ENCODE measurements around the gene ADARB2. TPM values are rescaled to one million over a fixed set of nuclear protein-coding genes. Genes with fewer than 3 reads are reported as not detected.
A peak's percentile ranks its signal among the peaks of the same experiment; 100 is the strongest.
"Not testable (repeated sequence)": the region's sequence is repeated elsewhere in the genome, so short reads cannot be mapped to it uniquely, and the experiment has no call there.

The ADARB2 gene
- total RNA-seq, 1 experiment from 2014 or later: not detected

DNA sequence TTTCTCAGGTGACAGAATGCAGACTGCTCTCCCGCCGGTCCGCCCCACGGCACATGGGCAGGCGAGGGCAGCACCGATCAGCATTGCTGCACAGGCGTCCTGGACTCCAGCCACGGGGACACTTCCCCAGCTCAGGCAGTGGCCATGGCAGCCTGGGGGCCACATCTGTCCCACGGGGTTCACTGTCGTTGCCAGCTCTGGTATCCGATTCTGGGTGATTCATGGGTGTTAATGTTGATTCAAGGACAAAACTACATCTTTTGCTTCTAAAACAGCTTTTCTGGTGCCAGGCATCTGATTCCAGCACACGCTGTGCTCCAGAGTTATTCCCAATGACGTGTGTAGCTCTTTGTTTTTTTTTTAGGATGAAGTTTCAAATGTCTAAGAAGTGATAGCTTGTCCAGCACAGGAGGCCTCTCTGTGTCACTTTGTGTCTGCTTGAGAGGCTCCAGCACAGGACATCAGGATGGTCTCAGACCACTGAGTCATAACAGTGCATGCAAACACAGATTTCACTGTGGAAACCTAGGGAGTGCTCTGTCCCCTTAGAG lies 463.1 kb downstream of the ADARB2 start:
- no peak for DNase-seq (ENCODE audit: low read depth)

DNA sequence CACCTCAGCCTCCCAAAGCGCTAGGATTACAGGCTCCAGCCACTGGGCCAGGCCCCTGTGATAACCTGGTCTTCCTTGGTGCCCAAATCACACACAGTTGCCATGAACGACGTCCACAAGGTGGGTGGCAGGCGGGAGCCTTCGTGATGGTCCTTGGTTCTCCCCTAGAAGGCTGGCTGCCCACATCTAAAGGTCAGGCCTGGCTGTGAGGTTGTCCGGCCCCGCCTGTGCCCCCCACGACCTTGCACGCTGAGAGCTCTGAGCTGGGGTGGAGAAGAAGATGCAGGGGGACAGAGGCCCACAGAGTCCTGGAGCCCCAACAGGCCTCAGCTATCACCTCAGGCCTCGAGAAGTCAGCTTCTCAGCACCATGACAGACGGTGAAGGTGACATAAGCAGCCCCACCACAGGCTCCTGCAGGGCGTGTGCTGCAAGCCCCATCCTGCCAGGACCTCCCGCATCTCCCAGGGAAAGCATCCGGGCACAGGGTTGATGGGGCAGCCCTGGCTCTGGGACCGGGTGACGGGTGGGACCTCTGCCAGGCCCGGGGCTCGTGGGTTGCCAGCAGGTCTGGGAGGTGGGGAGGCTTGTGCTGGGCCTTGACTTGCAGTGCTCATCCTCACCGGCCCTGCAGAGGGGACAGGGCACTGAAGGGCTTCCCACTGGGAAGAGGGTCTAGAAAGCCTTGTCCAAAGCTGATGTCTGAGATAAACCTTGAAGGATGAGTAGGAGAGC lies 463.8 kb downstream of the ADARB2 start:
- no peak for DNase-seq (ENCODE audit: low read depth)

DNA sequence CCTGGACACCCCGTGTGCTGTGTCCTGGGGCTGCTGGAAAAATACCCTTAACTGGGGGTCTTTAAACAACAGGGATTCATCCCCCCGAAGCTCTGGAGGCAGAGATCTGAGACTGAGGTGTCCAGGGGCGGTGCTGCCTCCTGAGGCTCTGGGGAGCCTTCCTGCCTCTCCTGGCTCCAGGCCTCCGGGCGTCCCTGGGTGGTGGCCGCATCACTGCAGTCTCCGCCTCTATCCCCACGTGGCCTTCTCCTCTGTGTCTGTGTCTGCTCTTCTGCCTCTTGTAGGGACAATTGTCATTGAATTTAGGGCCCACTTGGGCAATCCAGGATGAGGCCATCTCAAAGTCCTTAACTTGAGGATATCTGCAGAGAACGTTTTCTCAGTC lies 464.6 kb downstream of the ADARB2 start:
- no peak for DNase-seq (ENCODE audit: low read depth)

DNA sequence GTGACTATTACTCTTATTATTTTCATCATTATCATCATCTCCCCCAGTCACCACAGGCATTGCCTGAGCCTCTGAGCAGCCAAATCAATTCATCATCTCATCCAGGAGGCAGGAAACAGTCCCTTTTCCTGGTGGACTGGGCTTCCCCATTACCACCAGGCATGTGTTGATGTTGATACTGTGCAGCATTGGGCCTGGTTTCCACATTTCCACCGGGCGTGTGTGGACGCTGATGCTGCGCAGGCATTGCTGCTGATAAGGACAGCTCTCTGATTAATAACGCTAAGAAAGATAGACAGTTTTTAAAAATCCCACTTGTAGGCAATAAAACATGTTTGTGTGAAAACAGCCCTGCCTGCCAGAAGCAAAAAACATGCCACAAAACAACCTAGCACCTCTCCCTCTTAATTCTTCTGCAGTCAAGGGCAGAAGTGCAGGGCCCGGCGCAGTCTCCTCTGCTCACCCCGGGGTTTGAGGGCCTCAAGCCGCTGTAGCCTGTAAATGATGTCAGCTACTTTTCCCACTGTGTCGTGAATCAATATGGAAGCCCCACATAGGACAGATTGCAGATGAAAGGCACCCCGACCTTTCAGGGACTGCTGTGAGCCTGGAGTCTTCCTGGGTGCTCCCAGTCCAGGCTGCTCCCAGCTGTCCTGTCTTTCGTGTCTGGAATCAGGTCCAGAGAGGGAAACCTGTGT lies 465.1 kb downstream of the ADARB2 start:
- no peak for DNase-seq (ENCODE audit: low read depth)

DNA sequence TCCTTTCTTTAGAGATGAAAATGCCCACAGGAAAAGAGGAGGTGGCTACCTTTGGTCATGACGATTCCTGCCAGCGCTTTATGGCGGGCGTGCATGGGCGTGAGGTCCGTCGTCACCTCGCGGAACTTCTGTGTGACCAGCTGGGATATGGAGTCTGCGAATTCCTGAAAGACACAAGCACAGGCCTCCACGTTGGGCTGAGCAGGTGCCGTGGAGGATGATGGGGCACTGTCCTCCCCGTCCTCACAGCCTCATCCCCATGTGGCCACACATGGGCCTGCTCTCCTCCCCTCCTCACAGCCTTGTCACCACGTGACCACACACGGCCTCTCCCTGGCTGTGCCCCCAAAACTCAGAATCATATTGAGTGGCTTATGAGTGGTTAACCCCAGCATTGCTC lies 466.4 kb downstream of the ADARB2 start:
- DNase-seq (ENCODE audit: low read depth): no peak

DNA sequence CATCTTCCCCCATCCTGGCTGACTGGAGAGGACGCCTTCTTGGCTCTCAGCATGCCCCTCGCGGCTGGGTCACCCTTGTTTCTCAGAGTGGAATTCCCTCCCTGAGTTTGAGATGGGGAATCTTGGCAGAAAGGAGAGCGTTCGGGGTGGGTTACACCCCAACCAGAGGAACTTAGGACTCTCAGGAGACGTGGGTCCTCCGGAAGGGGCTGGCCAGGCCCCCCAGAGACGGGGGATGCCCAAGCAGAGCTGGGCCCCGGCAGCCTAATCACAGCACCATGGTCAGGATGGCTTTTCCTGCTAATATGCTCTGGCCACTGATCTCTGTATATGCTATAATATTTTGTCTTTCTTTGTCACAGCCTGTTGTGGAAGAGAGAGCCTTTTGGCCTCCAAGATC lies 466.8 kb downstream of the ADARB2 start:
- DNase-seq (ENCODE audit: low read depth): no peak

DNA sequence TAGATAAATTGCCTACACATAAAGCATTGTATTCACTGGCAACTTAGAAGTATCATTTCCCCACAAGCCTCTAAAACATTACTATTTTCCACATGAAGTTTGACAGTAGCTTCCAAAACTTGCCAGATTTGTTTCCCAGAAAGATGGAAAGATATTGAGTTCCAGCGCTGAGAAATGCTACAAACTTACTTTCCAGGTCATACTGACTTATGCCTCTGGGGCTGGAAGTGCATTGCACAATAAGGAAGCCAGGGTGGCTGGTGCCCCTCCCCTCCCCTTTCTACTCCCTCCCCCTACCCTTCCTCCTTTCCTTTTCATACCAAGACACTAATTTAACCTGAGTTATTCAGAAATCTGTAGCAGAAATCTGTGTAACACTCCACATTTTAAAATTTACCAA lies 468.5 kb downstream of the ADARB2 start:
- no peak for DNase-seq (ENCODE audit: low read depth)

DNA sequence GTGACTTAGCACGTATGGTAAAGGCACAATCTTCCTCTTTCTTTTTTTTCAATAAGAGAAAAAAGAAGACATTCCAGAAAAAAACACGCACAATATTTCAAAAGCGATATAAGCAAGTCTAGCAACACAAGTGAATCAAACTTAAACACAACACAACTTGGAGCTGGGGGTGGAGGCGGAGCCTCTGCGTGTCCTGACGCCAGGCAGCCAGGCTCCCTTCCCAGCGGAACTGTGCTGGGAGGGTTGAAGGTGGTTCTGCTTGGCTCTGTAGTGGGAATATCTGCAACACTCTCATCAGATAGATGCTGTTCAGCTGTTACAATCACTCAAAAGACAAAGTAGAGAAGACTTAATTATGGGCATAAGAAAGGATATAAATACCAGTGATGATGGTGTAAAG lies 469.8 kb downstream of the ADARB2 start:
- no peak for DNase-seq (ENCODE audit: low read depth)

DNA sequence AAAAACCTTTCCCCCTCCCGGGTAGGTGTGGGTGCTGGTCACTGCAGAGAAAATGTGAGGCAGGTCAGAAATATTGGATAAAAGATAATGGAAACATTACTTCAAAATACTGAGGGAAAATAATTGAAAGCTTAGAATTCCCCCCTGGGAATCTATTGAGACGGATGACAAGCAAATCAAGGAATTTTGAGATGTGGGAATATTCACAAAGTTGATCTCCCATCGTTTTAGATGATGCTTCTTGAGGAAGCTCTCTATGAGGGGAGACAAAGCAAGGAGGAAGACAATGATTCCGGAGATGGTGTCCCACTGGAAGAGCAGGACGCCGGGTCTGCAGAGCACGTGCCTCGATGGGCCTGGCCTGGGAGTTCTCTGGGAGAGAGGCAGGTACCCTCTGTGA lies 470.2 kb downstream of the ADARB2 start:
- no peak for DNase-seq (ENCODE audit: low read depth)

DNA sequence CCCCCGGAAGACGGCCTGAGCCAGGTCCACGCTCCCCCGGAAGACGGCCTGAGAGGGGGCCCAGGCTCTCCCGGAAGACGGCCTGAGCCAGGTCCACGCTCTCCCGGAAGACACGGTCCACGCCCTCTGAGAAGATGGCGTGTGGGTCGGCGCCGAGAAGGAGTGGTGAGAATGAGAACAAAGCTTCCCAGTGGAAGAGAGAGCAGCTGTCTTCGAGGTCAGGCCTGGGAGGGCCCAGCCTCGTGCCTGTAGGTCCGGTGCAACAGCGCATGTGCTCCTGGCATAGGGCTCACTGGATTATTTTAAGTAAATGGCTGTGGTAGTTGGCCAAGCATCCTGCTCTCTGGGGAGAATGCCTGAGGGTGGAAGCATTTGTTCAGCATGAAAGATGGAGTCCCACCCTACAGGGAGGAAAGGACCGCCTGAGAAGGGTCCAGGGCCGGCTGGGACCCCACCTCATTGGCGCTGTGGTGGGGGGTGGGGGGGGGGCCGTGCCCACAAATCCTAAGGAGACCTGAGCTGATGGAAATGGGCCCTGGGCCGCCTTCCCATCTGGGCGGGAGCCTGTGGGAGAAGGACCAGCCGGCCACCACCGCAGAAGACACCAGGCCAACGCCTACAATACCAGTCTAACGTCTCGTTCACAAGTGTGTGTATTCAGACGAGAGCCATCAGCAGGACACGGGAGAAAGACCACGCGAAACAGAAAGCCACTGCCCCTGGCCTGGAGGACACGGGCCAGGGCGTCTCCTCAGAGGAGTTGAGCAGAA lies 471.1 kb downstream of the ADARB2 start:
- no peak for DNase-seq (ENCODE audit: low read depth)

DNA sequence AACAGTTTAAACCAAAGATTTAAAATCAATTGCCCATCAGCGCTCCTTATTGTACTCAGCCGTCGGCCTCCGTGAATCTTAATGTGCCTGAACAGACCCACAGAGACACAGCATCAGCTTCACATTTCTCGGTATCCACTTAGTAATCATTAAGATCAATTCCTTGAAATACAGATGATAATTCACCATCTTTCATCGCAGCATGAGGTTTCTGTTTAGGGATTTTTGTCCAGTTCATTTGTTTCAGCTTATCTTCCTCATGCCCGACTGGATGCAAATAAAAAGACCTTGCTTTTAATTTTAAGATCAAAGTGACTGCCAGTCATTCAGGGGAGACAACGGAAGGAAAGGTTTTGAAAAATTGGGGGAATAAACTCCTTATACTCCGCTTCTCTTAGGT lies 473.3 kb downstream of the ADARB2 start:
- no peak for DNase-seq (ENCODE audit: low read depth)

DNA sequence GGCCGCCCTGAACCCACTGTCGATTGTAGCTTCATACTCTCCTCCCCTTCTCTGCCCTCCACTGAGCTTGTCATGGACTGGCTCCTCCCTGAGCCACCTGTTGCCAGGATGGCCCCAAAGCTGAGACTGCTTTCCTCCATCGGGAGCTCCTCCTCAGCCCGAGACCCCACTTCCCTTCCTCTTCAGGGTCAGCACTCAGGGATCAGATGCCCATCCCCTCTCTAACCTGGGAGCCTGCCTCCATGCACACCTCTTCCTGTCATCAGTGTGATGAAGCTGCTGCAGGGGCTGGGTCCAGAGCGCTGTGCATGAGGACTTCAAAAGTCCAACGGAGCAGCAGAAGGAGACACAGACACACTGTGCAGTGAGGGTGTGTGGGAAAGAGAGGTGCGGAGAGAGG lies 480.1 kb downstream of the ADARB2 start:
- no peak for DNase-seq (ENCODE audit: low read depth)

DNA sequence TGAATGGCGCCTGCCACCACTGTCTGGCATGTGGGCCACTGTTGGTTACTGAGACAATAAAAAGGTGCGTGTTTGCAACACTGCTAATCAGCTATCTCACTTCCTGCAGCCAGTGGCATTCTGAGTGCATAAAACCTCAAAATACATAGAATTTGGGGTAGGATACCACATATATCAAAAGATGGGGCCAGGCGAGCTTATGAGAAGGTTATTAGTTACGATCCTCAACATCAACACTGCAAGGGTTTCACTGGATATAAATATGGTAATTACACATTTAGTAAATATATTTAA lies 480.9 kb downstream of the ADARB2 start:
- DNase-seq (ENCODE audit: low read depth): no peak

DNA sequence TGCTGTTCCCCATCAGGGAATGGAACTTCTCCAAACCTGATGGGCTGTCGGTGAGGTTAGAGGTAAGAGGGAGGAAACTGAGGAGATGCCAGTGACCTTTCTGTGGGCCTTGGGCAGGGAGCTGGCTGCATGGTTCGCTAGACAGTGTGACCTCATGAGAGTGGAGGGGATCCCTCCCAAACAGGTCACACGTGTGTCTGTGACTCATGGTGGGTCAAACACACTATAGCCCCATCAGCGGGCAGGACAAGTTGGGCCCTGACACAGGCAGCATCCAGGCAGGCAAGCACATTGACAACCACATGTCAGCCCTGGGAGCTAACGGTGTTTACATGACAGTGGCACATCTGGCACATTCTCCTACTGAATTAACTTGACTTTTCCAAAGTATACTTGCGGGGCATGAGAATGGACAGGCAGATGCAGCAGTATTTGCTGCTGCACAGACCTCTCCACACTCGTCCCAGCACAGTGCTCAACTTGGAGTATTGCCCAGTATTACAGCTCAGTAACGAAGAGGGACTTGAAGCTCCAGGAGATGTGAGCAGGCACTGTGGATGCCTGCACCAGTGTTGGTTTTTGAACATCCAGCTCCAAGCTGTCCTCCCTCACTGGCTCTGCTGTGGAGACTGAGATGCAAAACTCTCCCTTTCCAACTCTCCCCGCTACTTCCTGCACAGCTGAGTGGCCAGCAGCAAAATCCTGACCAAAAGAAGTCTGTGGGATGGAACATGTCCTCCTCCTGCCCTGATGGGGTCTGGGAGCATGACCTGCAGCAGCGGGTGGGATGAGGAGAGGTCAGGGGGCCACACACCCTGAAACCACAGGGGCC lies 481.5 kb downstream of the ADARB2 start:
- no peak for DNase-seq (ENCODE audit: low read depth)

DNA sequence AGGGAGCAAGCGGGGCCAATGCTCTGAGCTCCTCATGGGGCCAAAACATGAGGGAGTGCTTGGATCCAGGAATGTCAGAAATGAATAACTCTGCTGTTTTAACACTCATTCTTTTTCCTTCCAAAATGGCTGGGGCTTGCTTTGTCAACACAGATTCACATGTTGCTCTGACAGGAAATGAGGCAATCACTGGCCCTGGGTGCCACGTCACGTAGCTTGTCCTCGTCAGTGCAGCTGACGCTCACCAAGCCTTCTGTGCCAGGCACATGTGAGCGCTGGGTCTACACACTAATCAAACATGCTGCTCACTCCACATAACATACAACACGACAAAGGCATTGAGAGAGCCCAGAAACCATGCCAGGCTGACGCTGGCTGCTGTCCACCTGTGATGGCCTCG lies 482.2 kb downstream of the ADARB2 start:
- peak; percentile 52 for DNase-seq (ENCODE audit: low read depth)

DNA sequence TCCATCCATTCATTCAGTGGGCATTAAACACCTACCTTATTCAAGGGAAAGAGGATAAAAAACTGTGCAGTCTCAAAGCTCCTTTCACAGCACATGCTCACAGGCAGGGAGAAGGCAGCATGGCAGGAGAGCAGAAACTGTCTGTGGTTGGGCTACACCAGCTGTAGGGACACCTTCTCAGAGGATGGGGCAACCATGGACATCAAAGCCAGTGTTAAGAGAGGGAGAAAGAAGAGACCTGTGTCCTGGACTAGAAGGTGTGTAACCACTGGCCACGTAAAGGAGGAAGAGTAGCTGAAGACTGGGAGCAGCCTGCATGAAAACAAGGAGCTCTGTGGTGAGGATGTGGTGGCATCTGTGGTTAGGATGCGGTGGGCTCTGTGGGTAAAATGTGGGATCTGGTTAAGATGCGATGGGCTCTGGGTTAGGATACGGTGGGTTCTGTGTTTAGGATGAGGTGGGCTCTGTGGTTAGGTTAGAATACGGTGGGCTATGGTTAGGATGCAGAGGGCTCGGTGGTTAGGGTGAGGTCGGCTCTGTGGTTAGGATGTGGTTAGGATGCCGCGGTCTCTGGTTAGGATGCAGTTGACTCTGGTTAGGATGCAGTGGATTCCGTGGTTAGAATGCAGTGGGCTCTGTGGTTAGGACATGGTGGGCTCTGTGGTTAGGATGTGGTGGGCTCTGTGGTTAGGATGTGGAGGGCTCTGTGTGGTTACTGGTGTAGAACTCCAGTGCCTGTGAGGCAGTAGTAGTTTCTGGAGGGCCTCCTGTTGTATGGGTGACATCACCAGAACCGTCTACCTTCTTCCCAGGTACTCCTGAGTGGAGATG lies 483.6 kb downstream of the ADARB2 start:
- DNase-seq (ENCODE audit: low read depth): no peak

DNA sequence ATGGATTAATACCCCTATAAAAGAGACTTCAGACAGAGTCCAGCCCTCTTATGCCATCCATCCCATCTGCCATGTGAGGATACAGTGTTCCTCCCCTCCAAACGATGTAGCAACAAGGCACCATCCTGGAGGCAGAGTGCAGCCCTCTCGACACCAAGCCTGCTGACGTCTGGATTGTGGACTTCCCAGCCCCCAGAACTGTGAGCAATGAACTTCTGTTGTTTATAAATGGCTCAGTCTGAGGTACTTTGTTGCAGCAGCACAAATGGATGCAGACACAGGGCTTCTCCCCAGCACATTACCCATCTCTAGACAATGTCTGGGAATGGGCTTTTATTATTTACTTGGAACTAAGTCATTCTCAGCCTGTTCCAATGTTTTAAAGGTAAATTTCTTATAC lies 485.6 kb downstream of the ADARB2 start:
- DNase-seq (ENCODE audit: low read depth): no peak

DNA sequence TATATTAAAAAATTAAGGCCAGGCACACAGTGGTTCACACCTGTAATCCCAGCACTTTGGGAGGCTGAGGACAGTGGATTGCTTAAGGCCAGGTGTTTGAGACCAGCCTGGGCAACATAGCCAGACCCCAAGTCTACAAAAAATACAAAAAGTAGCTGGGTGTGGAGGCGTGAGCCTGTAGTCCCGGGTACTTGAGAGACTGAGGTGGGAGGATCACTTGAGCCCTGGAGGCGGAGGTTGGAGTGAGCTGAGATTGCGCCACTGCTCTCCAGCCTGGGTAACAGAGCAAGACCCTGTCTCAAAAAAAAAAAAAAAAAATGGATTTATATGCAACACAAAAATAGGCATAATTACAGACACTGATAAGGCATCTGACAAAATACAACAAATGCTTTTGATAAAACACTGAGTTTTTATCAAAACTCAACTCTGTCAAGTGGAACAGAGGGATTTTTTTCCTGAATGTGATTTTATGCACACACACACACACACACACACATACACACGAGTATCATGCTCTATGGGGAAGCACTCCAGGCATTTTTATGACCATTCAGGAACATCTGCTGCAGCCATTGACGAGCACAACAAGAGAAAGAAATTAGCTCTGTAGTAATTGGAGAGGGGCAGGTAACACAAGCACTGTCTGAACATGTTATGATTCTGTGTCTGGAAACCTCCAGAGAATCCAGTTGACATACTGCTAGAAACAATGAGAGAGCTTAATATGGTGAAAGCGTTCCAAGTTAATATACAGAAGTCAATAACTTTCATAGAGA lies 488.0 kb downstream of the ADARB2 start:
- no peak for DNase-seq (ENCODE audit: low read depth)

DNA sequence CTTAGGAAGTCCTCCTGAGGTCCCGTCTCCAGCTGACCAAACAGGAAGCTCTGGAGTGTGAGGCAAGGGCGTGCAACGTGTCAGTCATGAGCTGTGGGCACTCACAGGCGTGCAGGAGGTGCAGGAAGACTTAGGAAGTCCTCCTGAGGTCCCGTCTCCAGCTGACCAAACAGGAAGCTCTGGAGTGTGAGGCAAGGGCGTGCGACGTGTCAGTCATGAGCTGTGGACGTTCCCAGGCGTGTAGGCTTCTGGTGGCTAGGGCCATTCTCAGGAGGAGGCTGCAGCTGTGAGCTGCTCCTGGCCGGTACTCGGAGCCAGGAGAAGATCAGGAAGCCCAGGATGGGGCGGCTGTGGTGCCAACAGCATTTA lies 489.1 kb downstream of the ADARB2 start:
- DNase-seq (ENCODE audit: low read depth): not testable (repeated sequence)
